Activated CD4-positive, alpha-beta memory T cell treated with anti-CD3 and anti-CD28 coated beads for 36 hours (primary cell): ENCODE results near the gene TEX22. TPM values are rescaled to one million over a fixed set of nuclear protein-coding genes. Genes with fewer than 3 reads are reported as not detected.

ENCODE experiments used
- CTCF ChIA-PET: fragments of 350-600 bp; sonication (Branson Sonifier 250); formaldehyde crosslinking; loops from one replicate; lab custom pipeline; 2021; ENCODE audit warnings: antibody characterized with exemption, inconsistent platforms; lab: Charles Lee
- POLR2A ChIA-PET: fragments of 350-600 bp; sonication (Branson Sonifier 250); formaldehyde crosslinking; loops from one replicate; lab custom pipeline; 2021; ENCODE audit warnings: antibody characterized with exemption; lab: Charles Lee
- DNase-seq: peaks from one replicate; pipeline ENCODE4 v3.0.0-alpha.2; 2020
- H3K27ac Mint-ChIP-seq: one replicate; pipeline ENCODE4 v1.8.0; 2021; ENCODE audit warnings: mixed read lengths
- H3K27me3 Mint-ChIP-seq: one replicate; pipeline ENCODE4 v1.8.0; 2021; ENCODE audit warnings: mixed read lengths
- H3K36me3 Mint-ChIP-seq: one replicate; pipeline ENCODE4 v1.8.0; 2021; ENCODE audit warnings: mixed read lengths
- H3K4me1 Mint-ChIP-seq: one replicate; pipeline ENCODE4 v1.8.0; 2021; ENCODE audit warnings: low read depth, mixed read lengths
- H3K4me3 Mint-ChIP-seq: one replicate; pipeline ENCODE4 v1.8.0; 2021; ENCODE audit warnings: mild to moderate bottlenecking, mixed read lengths
- H3K9me3 Mint-ChIP-seq: one replicate; pipeline ENCODE4 v1.8.0; 2021; ENCODE audit warnings: mixed read lengths
- intact Hi-C: fragments of 100-400 bp; cut with micrococcal nuclease; formaldehyde crosslinking; loops from one replicate; pipeline ENCODE4 v1.15.1; 2023
- total RNA-seq, 2 experiments: library from RNA; stranded (reverse); gene quantifications; one replicate each; pipeline ENCODE4 v1.2.3, GENCODE V29; 2021

Gene TEX22
- total RNA-seq, 2 experiments from 2014 or later = 0.83 to 0.90 TPM

DNA sequence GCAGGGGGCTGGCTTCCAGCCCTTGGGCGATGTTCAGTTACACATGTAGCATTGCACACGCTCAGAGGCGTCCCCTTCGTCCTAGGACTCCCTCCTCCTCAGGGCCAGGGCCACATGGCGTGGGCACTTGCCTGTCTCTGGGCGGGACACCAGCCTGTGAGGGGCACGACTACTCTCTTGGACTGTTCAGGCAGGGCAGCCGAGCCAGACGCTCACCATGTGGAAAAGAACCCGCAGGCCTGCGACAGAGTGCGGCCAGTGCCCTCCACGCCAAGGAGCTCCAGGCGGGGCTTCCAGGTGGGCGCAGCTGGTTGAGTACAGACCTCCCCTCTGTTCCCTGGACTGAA lies 42.2 kb downstream of the TEX22 start:
- POLR2A ChIA-PET = no interaction called here
- Mint-ChIP-seq H3K27me3 (no peaks in the 10 kb centered on the region), H3K4me1 (peaks cover 3% of the 10 kb centered on the region), H3K9me3 (no peaks in the 10 kb centered on the region), H3K4me3 (no peak overlapping the region), H3K27ac (no peak overlapping the region), H3K36me3 (peaks cover 3% of the 10 kb centered on the region)
- intact Hi-C loops = no loop called here
- no peak for DNase-seq
- CTCF ChIA-PET = no interaction called here

DNA sequence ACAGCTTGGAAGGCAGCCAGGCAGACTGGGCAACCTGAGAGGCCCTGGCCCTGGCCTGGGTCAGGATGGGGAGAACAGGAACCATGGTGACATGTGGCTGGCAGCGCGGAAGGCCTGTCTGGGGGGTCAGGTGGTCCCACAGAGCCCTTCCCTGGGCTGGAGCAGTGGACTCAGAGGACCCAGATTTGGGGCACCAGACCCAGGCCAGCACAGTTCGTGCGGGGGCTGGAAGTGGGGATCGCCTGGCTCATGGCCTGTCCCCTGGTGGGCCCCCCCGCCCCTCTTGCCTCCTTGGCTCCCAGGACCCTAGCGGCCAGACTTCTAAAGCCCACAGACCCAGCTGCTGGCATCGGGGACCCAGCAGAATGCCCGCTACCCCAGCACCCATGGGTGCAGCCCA lies 42.7 kb downstream of the TEX22 start:
- H3K27me3 Mint-ChIP-seq = no peaks in the 10 kb centered on the region
- no peaks in the 10 kb centered on the region for H3K9me3 Mint-ChIP-seq
- POLR2A ChIA-PET = no interaction called here
- peaks cover 3% of the 10 kb centered on the region for H3K36me3 Mint-ChIP-seq
- CTCF ChIA-PET = no interaction called here
- intact Hi-C loops = no loop called here
- H3K27ac Mint-ChIP-seq = no peak overlapping the region
- H3K4me3 Mint-ChIP-seq = no peak overlapping the region
- peaks cover 3% of the 10 kb centered on the region for H3K4me1 Mint-ChIP-seq
- no peak for DNase-seq

DNA sequence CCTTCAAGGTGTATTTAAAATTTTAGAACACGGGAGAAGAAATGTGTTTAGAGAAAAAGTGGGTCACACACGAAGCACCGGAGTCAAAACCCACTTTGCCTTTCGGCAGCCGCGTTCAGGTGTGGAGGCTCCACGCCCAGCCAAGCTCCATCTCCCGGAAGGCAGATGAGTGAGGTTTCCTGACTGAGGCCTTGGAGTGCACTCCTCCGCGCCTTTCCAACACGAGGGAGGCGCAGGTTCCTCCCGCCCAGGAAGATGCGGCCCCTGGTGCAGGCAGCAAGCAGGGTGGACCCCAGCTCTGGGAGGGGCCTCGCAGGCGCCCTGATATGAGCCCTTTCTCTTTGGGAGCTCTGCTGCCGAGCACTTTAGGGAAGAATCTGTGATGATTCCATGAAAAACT lies 43.8 kb downstream of the TEX22 start:
- no peak overlapping the region for H3K4me3 Mint-ChIP-seq
- H3K4me1 Mint-ChIP-seq = no peaks in the 10 kb centered on the region
- ChIA-PET CTCF (no interaction called here), POLR2A (no interaction called here)
- H3K27me3 Mint-ChIP-seq = no peaks in the 10 kb centered on the region
- peaks cover 3% of the 10 kb centered on the region for H3K36me3 Mint-ChIP-seq
- H3K9me3 Mint-ChIP-seq = no peaks in the 10 kb centered on the region
- H3K27ac Mint-ChIP-seq = no peak overlapping the region
- intact Hi-C loops = no loop called here
- no peak for DNase-seq

DNA sequence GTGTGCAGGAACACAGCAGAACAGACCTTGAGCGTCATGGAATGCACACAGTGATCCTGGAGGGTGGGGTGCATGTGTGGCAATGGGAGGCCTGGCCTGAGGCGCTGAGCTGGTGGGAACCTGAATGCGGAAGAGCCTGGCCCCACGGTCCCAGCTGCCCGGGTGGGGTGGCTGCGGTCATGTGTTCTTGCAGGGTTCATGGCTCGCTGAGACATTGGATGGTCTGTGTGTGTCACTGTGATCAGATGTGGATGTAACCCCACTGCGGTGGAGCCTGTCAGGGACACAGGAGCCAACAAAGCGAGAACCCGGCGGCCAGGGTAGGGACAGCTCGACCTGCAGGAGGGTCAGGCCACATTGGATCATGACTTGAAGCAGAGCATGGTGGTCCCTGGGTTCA lies 44.5 kb downstream of the TEX22 start:
- POLR2A ChIA-PET = no interaction called here
- Mint-ChIP-seq H3K27me3 (no peaks in the 10 kb centered on the region), H3K4me1 (no peaks in the 10 kb centered on the region), H3K27ac (no peak overlapping the region), H3K9me3 (no peaks in the 10 kb centered on the region), H3K4me3 (no peak overlapping the region), H3K36me3 (peaks cover 3% of the 10 kb centered on the region)
- CTCF ChIA-PET = no interaction called here
- no peak for DNase-seq
- intact Hi-C loops = no loop called here

DNA sequence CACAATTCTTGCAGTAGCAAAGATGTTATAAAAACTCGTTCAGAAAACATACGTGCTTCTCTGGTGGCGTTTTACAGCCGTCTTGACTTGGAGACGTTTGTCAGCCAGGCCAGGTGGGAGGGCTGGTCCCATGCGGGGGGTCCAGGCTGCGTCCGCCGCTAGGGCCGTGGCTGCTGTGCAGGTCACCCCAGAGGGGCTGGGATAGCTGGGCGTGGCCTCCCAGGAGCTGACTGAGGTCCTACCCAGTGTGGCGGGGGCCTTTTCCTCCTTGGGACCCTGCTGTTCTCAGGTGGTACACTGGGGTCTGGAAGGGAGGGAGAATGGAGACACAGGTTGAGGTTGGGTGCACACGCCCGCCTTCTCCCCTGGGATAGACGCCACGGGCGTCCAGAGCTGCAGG lies 46.5 kb downstream of the TEX22 start:
- Mint-ChIP-seq H3K4me1 (no peaks in the 10 kb centered on the region), H3K9me3 (no peaks in the 10 kb centered on the region), H3K36me3 (peaks cover 3% of the 10 kb centered on the region), H3K4me3 (no peak overlapping the region), H3K27ac (no peak overlapping the region), H3K27me3 (no peaks in the 10 kb centered on the region)
- ChIA-PET POLR2A (no interaction called here), CTCF (interaction anchor here (0.8 to 1.4 kb wide), 2 partner anchors 74 to 309 kb away, joined by 3 to 5 read pairs; no protein-coding TSS in a partner anchor)
- DNase-seq = no peak
- intact Hi-C loops = no loop called here

DNA sequence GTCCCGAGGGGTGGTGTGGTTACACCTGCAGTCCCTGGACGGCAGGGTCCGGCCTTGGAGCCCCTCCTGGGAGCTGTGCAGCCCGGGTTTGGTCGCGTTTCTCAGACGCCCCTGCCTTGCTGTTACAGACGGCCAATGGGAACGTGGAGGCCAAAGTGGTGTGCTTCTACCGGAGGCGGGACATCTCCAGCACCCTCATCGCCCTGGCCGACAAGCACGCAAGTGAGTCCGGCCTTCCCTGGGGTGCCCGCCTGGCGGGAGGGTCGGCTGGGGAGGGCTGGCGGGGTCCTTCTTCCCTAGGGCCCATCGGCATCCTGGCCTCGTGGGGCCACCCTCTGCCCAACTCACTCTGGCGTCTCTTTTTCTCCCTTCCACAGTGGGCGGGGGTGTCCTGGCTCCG lies 47.0 kb downstream of the TEX22 start:
- no peaks in the 10 kb centered on the region for H3K4me1 Mint-ChIP-seq
- H3K27ac Mint-ChIP-seq = no peak overlapping the region

DNA sequence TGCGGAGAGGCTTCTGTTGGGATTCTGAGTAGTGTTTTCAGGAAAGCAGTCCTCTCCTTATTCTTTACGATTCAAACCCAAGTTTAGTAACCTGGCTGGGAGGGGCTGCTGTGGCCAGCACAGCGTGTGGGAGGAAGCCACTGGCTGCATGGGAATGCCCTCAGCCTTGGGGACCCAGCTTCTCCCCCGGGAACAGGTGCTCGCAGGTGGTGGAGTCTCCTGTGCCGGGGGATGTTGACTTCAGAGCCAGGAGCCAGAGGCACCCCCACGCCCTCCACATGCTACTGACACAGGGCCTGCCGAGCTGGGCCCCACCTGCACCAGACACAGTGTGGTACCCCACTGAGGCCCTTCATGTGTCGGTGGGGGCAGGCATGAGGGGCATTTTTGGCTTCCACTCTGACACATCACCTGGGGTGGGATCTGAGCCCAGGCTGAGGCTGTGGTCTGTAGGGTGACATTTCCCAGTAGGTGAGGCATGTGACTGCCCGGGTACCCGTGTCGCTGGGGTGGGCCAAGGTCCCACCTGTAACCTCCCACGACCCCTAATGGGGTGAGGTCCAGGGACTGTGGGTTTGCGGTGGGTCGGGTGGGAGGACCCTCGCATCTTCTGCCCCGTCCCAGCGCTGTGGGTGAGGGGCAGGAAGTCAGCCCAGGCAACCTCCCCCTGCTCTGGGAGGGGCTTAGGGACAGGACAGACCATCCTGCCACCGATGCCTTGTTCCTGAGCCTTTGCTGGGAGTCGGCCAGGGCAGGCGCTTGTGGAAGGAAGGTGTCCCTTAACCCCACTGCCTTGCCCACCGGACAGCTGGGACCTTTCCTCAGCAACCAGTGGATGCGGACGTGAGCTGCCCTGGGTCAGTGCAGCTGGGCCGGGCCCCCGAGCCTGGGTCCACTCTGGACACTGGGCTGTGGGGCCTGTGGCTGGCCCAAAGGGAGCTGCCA lies 47.8 kb downstream of the TEX22 start:
- H3K4me3 Mint-ChIP-seq = no peak overlapping the region
- DNase-seq = no peak
- H3K4me1 Mint-ChIP-seq = no peaks in the 10 kb centered on the region
- no peaks in the 10 kb centered on the region for H3K27me3 Mint-ChIP-seq
- H3K36me3 Mint-ChIP-seq = peaks cover 8% of the 10 kb centered on the region
- ChIA-PET POLR2A (interaction anchor here (0.5 kb wide), 1 partner anchor 18 kb away, joined by 3 read pairs; no protein-coding TSS in a partner anchor), CTCF (no interaction called here)
- H3K27ac Mint-ChIP-seq = no peak overlapping the region
- intact Hi-C loops = no loop called here
- H3K9me3 Mint-ChIP-seq = no peaks in the 10 kb centered on the region

More for the DNA sequence above, 47.0 kb downstream of the TEX22 start:
- no peak for DNase-seq
- Mint-ChIP-seq H3K9me3 (no peaks in the 10 kb centered on the region), H3K36me3 (peaks cover 6% of the 10 kb centered on the region), H3K4me3 (no peak overlapping the region), H3K27me3 (no peaks in the 10 kb centered on the region)
- ChIA-PET POLR2A (interaction anchor here (0.5 kb wide), 1 partner anchor 17 kb away, joined by 3 read pairs; no protein-coding TSS in a partner anchor), CTCF (interaction anchor here (0.8 to 1.4 kb wide), 2 partner anchors 74 to 310 kb away, joined by 3 to 5 read pairs; no protein-coding TSS in a partner anchor)
- intact Hi-C loops = no loop called here

DNA sequence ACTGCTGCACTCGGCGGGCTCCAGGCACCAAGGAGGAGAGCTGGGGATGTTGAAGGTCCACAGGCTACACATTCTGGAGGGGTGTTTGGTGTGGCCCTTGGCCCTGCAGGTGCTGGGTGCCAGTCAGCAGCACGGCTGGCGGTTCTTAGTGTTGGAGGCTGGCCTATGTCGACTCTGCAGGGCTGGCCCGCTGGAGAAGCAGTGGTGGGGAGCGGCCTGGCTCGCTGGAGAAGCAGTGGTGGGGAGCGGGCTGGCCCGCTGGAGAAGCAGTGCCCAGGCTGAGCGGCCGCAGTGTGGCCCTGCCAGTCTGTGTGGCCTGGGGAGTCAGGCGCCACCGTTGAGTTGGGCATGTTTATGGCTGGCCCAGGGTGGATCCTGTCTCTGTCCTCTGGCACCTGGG lies 48.6 kb downstream of the TEX22 start:
- no peak overlapping the region for H3K4me3 Mint-ChIP-seq
- peaks cover 7% of the 10 kb centered on the region for H3K36me3 Mint-ChIP-seq
- no peaks in the 10 kb centered on the region for H3K27me3 Mint-ChIP-seq
- H3K9me3 Mint-ChIP-seq = no peaks in the 10 kb centered on the region
- no peak for DNase-seq
- H3K27ac Mint-ChIP-seq = no peak overlapping the region
- H3K4me1 Mint-ChIP-seq = no peaks in the 10 kb centered on the region
- intact Hi-C loops = no loop called here
- ChIA-PET POLR2A (no interaction called here), CTCF (interaction anchor here (0.8 to 1.9 kb wide), 3 partner anchors 43 to 76 kb away, joined by 3 to 12 read pairs (median 12); no protein-coding TSS in a partner anchor)

DNA sequence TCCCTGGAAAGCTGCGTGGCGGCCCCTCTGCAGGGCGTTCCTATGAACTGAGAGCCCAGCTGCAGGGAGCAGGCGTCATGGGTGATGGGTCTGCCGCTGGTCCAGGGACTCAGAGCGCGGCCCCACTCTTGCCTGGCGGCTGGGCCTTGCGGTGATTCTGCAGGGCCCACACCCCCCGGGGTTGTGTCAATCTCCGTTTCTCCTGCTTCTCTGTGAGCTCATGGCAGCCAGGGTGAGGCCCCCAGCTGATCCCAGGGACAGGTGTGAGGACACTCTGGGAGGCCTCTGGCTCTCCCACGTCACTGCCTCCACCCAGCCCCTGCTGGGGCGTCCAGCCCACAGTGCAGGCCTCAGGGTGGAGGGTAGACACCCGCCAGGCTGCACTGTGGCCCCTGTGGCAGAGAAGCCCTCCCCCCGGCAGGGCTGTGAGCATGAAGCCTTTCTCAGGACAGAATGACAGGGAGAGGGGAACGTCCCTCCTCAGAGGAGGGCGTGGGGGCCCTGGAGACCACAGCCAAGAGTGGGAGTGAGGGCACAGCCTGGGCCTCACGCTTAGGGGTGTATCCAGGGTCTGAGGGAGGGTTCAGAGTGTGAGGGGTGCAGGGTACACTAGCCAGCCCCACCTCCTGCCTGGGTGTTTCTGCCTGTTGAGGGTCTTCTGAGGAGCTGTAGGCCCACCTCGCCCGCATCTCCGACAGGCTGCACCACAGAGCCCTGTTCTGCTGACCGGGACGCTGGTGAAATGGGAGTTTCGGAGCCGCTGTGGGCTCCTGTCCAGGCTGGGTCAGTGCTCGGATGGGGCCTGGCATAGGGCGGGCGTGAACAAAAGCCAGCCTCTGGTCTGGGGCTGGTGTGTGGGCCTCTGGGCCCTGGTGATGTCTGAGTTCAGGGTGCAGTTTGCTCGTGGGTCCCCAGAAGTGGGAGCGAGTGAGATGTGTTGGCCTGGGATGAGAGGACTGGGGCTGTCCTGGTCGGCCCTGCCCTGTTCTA lies 49.6 kb downstream of the TEX22 start:
- intact Hi-C loops = no loop called here
- no peak overlapping the region for H3K4me3 Mint-ChIP-seq
- POLR2A ChIA-PET = no interaction called here
- H3K27me3 Mint-ChIP-seq = no peaks in the 10 kb centered on the region
- H3K9me3 Mint-ChIP-seq = no peaks in the 10 kb centered on the region
- peaks cover 12% of the 10 kb centered on the region for H3K36me3 Mint-ChIP-seq
- CTCF ChIA-PET = interaction anchor here (0.7 to 1.9 kb wide), 8 partner anchors 13 to 464 kb away, joined by 3 to 12 read pairs (median 4); no protein-coding TSS in a partner anchor
- DNase-seq = no peak
- no peaks in the 10 kb centered on the region for H3K4me1 Mint-ChIP-seq
- no peak overlapping the region for H3K27ac Mint-ChIP-seq

DNA sequence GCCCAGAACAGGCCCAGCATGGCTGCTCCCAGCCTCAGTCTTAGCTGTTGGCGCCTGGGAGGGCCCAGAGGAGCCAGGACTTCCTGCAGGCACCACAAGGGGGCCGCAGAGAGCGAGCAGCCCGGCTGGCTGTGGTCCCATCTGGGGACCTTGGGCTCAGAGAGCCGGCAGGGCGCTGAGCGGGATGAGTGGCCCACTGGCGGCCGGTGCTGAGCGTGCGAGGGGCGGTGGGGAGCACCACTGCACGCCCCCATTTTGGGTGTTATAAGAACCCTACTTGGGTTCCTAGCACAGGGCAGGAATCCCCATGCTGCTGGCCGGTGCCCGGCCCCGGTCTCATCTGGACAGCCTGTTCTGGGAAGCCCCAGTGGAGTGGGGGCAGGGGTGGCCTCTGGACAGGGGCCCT lies 50.4 kb downstream of the TEX22 start:
- Mint-ChIP-seq H3K9me3 (no peaks in the 10 kb centered on the region), H3K4me1 (no peaks in the 10 kb centered on the region), H3K27me3 (no peaks in the 10 kb centered on the region), H3K4me3 (no peak overlapping the region), H3K27ac (no peak overlapping the region), H3K36me3 (peaks cover 12% of the 10 kb centered on the region)
- intact Hi-C loops = no loop called here
- DNase-seq = peak; percentile 67
- CTCF ChIA-PET = interaction anchor here (0.7 to 1.9 kb wide), 7 partner anchors 13 to 465 kb away, joined by 3 to 12 read pairs (median 5); no protein-coding TSS in a partner anchor
- POLR2A ChIA-PET = no interaction called here

DNA sequence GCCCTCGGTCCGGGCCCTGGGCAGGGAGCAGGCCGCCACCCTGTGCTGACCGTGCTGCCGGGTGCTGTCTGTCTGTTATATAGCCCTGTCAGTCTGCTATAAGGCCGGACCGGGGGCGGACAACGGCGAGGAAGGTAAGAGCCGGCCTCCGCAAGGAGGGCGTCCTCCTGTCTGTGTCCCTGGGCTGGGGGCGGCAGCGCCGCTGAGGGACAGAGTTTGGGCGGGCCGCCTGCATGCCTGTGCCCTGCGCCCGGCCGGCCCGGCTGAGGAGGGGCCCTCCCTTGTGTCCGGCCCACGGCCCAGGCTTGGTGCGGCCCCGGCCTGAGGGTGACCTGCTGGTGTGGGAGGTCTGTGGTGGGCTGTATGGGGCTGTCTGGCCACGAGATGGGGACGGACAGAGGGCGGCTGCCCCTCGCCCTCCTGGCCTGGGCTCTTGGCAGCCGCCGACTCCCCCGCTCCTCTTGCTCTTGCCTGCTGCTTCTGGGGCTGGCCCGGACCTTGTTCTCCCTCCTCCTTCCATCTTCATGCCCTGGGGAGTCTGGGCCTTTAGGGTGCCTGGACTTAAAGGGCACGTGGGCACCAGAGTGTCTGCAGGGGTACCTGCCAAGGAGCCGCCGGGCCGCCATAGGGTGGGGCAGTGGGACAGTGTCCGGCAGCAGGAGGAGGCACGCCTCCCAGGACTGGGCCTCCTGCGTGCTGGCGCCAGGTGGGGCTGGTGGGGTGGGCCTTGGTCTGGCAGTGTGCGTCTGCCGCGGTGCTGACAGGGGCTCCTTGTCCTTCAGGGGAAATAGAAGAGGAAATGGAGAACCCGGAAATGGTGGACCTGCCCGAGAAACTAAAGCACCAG lies 51.2 kb downstream of the TEX22 start:
- no peak for DNase-seq
- H3K4me3 Mint-ChIP-seq = no peak overlapping the region
- CTCF ChIA-PET = interaction anchor here (1.5 kb wide), 1 partner anchor 32 kb away, joined by 4 read pairs; no protein-coding TSS in a partner anchor
- H3K4me1 Mint-ChIP-seq = no peaks in the 10 kb centered on the region
- no peaks in the 10 kb centered on the region for H3K9me3 Mint-ChIP-seq
- intact Hi-C loops = no loop called here
- no peaks in the 10 kb centered on the region for H3K27me3 Mint-ChIP-seq
- POLR2A ChIA-PET = no interaction called here
- H3K27ac Mint-ChIP-seq = no peak overlapping the region
- peaks cover 14% of the 10 kb centered on the region for H3K36me3 Mint-ChIP-seq
